GM19043 (cell line): ENCODE measurements around the gene KLC1.
A peak's percentile ranks its signal among the peaks of the same experiment; 100 is the strongest.

ENCODE experiments used
- ATAC-seq: cut with Tn5 transposase; IDR thresholded peaks from one replicate; pipeline ENCODE4 v1.9.1; 2021; ENCODE audit warnings: low read depth; ENCODE audit not compliant: unreplicated experiment

Gene KLC1

GRCh38 chr14:103656031-103656755 is 27.2 kb downstream of the KLC1 start:
- no peak for ATAC-seq

DNA sequence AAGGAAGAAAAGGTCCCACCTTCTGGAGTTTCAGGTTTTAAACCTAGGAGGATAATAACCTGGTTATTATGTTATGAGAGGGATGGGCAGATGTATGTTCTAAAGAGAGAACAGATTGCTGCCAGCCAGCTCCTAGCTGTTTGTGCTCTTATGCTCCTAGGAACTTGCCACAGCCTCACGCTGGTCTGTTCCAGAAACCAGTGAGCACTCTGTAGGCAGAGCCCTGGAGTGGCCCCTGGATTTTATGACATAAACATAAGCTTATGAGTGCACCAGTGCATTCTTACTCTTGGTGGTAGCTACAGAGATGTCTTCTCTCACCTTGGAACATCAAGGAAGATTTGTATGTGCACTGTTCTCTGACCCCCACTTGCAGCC is 27.7 kb downstream of the KLC1 start:
- no peak for ATAC-seq

DNA sequence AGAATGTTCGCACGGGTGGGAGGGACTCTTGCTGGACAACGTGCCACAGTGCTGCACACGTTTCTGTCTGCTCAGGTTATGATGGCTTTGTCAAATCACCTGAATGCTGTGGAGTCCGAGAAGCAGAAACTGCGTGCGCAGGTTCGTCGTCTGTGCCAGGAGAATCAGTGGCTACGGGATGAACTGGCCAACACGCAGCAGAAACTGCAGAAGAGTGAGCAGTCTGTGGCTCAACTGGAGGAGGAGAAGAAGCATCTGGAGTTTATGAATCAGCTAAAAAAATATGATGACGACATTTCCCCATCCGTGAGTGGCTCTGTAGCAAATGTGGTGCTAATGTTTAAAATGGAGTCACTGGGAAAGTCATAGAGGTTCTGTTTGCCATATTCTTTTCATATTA is 28.5 kb downstream of the KLC1 start:
- no peak for ATAC-seq

DNA sequence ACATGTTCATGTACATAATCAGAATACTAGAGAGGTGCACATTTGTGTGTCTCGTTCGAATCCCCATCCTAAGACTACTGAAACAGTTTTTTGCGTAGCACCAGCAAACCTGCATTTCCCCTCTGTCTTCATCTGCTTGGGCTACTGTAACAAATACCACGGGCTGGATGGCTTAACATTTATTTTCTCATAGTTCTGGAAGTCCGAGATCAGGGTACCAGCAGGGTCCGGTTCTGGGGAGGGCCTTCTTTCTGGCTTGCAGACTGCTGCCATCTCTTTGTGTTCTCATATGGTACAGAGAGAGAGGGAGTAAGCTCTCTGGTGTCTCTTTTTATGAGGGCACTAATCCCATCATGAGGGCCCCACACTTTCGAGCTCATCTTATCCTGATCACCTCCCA is 30.6 kb downstream of the KLC1 start:
- no peak for ATAC-seq

- ATAC-seq = no peak
Observed at GRCh38 chr14:103662029-103662428, 33.0 kb downstream of the KLC1 start.

- no peak for ATAC-seq
Observed at GRCh38 chr14:103662591-103662990, 33.6 kb downstream of the KLC1 start.

DNA sequence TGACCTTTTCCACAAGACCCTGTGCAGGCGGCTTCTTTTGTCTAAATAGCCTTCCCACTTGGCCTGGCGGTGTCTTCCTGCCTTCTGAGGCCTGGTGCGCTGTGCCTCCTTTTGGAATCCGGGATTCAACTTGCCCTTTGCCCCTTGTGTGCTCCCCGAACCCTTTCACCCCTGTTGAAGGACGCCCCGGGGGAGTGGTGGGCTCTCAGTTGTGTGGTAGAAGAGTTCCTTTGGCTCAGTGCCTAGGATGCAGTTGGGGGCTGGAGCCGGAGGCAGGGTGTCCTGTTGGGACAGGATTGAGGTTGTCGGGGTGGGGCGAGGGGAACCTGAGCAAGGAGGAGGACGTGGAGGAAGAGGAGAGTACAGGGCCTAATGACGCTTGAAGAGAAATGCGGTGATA is 34.5 kb downstream of the KLC1 start:
- no peak for ATAC-seq

DNA sequence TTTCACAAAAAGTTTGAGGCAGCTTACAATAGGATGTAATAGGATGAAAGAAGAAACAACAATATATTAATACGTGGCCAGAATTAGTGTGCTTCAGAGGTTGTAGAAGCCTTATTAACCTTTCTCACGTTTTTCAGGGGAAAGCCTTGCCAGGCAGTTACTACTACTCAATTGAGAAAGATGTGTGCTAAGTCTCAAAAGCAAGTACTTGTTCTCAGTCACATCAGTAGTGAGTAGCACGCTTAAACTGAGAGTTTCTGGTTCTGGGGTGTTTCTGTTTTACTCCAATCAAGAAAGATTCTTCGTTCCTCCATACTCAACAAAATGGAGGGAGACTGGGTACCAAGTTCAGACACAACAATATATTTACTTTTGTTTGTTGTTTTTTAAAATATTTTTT is 38.7 kb downstream of the KLC1 start:
- no peak for ATAC-seq

GRCh38 chr14:103668117-103668516 is 39.1 kb downstream of the KLC1 start:
- no peak for ATAC-seq

GRCh38 chr14:103669370-103669769 is 40.4 kb downstream of the KLC1 start:
- ATAC-seq = no peak

DNA sequence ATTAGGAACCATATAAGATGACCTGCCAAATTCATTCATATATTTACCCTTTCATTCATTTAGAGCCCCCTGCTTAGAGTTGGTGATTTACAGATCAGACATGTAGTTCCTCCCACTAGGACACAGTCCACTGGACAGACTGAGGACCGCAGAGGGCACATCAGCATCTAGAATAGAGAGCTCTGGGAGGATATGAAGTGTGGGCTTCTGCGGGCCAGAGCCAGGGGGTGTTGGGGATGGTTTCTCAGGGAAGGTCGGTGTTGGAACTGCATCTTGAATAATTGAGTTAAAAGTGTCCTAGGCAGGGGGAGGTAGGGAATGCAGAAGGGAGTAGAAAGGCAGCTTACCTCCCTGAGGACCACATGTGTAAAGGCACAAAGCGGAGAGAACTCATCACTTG is 42.9 kb downstream of the KLC1 start:
- no peak for ATAC-seq

- ATAC-seq = no peak
Observed at GRCh38 chr14:103675957-103676356, 46.9 kb downstream of the KLC1 start.

DNA sequence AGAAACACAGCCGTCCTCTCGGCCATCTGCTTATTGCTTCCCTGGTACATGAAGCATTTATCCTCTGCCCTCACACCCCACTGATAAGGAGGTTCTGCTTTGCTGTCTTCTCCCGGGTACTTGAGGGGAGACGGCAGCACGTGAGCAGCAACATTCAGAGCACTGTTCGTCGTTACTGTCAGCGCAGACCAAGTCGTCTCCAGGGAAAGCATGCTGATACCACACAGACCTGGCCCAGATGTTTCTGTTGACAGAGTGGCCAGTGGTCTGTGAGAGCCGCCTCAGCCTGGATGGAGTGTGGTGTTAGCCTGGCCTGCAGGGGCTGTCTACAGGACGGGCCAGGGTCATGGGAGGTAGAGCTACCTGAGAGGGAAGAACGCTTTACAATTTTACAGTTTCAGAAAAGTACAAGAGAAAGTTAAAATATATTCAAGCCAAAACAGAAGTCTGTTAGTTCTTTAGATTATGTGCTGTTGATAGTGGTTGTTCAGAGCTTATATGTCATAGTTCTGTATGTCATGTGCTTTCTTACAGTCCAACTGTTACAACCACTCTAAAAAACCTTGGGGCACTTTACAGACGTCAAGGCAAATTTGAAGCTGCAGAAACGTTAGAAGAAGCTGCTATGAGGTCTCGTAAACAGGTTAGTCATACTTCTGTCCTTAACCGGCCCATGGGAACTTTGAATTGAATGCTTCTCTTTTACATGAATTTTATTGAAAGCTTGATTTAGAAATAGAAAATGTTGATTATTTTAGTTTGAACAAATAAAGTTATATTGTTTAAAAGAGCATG is 48.1 kb downstream of the KLC1 start:
- ATAC-seq = no peak

- ATAC-seq = peak; percentile 57
Observed at GRCh38 chr14:103679351-103679750, 50.3 kb downstream of the KLC1 start.

DNA sequence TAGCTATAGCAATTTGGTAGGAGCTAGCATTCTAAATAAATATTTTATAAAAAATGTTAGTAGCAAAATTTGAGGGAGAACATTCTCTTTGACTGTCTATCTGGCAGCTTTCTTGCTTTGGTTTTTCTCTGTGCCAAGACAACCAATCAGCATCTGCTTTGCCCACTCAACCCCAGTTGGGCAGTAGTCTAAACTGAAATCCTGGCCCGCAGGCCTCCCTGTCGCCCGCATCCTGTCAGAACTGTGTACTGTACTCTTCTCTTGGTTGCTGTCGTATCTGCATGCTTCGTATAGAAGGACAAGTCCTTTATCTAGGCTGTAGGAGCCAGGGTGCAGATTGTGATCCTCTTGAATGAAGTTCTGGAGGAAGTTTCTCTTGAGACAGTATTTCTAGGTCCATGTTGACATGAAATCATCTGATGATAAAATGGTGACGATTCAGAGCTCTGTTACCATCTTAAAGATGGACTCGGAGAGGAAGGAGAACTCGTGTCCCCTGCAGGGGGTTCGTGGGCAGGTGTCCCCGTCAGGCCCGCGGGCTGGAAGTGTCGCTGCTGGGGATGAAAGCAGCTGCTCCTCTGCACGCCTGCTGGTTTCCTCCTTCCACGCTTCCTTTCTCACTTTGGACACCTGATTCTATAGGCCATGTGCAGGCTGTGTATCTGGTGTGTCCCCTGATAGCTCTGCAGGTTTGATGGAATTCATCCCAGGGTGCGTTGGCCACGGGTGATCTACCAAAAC is 51.6 kb downstream of the KLC1 start:
- no peak for ATAC-seq

- ATAC-seq = no peak
Observed at GRCh38 chr14:103683139-103683538, 54.1 kb downstream of the KLC1 start.

DNA sequence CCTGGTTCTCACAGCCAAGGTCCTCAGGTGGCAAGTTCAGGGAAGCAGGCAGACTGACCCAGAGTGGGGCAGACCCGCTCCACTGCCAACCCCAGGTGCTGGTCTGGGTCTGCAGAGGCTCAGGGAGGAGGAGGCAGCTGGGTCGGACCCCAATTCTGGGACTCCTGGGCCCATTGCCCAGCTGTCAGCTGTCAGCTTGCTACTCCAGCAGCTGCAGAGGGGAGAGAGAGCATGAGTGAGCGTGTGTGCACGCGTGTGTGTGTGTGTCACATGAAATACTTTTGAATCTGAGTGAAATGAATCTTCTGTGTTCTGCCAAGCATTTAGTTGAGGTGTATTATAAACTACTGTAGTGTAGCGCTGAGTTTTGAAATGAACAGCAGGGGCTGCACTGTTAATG is 55.5 kb downstream of the KLC1 start:
- ATAC-seq = no peak

- ATAC-seq = no peak
Observed at GRCh38 chr14:103684871-103685270, 55.9 kb downstream of the KLC1 start.

DNA sequence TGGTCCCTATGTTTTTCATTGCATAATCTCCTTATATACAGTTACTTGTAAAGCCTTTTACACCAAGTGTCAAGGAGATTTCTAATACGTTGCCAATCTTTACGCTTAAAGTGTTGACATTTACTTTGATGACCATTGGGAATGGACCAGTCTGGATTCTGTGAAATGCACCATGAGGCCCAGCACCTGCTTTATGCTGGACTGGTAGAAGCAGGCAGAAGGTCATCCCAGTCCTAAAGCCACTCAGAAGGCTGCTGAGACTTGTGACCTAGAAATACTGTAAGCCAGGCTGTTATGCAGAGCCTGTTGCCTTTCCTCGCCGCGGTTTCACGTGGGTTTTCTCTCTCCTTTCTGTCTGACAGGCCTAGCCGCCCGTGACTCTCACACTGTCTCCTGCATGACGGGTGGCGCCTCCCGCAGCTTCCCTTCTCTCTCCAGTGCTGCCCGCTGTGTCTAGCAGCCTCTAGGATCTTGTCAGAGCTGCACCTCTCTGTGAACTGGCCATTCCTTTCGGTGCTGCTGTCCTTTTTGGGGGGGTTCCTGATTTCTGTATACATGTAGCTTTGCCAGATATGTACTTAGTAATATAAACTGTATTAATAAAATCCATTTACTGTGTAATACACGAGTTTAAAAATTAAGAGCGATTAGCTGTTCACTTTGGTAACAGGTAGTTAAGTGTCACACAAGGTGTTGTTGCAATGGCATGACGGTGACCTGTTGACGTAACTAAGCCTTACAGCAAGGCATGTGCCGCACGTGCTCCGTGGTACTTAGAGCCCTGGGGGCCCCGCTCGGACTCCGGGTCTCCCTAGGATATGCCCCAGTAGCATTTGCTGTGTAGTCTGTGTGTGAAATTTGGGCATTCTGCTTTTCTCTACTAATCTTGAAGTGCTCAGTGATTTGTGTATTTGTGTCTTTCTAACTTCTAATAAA is 56.5 kb downstream of the KLC1 start:
- ATAC-seq = no peak

DNA sequence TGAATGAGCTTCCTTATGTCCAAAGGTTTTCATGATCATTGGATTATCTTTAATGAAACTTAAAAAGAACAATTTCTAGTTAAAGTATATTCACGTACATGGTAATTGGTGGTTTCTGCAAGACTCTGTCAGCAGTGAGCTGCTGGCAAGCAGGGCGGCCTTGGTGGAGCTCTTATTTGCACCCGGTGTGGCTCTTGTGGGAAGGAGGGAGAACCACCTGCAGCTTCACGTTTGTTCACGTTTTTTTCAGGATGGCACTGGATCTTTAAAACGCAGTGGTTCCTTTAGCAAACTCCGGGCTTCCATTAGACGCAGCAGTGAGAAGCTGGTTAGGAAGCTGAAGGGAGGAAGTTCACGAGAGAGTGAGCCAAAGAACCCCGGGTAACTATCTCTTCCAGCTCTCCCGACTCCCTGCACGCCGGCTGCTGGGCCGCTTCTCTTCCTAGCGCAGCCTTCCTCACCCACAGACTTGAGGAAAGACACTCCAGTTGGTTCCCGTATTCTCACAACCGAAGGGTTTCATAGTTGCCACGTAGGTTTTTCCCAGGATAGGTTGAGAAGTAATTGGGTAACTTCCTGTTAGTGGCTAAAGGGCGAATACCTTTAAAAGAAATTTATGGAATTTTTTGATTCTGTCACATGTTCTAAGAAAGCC is 57.9 kb downstream of the KLC1 start:
- ATAC-seq = no peak
